Measurements from ENCODE around the gene CACUL1. TPM values are rescaled to one million over a fixed set of nuclear protein-coding genes. Genes with fewer than 3 reads are reported as not detected.

CACUL1 gene
- total and polyA plus RNA-seq, 9 of the 15 experiments (the other 6 are each of a cell fraction or from before 2014, with no cell fraction given): 4.5 to 17.1 (median 13.5) TPM

GRCh38 chr10:118642228-118642627 lies 112.5 kb downstream of the CACUL1 start (continued):
- TF ChIP-seq, protein P1, sequence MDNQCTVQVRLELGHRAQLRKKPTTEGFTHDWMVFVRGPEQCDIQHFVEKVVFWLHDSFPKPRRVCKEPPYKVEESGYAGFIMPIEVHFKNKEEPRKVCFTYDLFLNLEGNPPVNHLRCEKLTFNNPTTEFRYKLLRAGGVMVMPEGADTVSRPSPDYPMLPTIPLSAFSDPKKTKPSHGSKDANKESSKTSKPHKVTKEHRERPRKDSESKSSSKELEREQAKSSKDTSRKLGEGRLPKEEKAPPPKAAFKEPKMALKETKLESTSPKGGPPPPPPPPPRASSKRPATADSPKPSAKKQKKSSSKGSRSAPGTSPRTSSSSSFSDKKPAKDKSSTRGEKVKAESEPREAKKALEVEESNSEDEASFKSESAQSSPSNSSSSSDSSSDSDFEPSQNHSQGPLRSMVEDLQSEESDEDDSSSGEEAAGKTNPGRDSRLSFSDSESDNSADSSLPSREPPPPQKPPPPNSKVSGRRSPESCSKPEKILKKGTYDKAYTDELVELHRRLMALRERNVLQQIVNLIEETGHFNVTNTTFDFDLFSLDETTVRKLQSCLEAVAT (IDR thresholded peaks at IDR 0.05): no peak
- TF ChIP-seq, protein P2, sequence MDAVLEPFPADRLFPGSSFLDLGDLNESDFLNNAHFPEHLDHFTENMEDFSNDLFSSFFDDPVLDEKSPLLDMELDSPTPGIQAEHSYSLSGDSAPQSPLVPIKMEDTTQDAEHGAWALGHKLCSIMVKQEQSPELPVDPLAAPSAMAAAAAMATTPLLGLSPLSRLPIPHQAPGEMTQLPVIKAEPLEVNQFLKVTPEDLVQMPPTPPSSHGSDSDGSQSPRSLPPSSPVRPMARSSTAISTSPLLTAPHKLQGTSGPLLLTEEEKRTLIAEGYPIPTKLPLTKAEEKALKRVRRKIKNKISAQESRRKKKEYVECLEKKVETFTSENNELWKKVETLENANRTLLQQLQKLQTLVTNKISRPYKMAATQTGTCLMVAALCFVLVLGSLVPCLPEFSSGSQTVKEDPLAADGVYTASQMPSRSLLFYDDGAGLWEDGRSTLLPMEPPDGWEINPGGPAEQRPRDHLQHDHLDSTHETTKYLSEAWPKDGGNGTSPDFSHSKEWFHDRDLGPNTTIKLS (IDR thresholded peaks at IDR 0.05; ENCODE audit: borderline replicate concordance, low read depth): no peak
- TF ChIP-seq ZNF124 (CRISPR knock-in tag; IDR thresholded peaks at IDR 0.05) (no peak), NBN (IDR thresholded peaks at IDR 0.05; ENCODE audit: low read depth) (no peak), ZNF175 (CRISPR knock-in tag; IDR thresholded peaks at IDR 0.05; ENCODE audit: low read depth) (no peak), KDM2B (CRISPR knock-in tag; IDR thresholded peaks at IDR 0.05) (no peak), KDM4B (IDR thresholded peaks at IDR 0.05; ENCODE audit: borderline replicate concordance in 2 of 2, low read depth in 1 of 2) (no peak), LCOR (CRISPR knock-in tag; IDR thresholded peaks at IDR 0.05) (no peak), EGR1 (conservative IDR thresholded peaks at IDR 0.05) (no peak), NFE2 (IDR thresholded peaks at IDR 0.05; ENCODE audit: low read depth) (no peak), TEAD1 (CRISPR knock-in tag; IDR thresholded peaks at IDR 0.05) (no peak), RBM39 (optimal IDR thresholded peaks at IDR 0.05; ENCODE audit: low read depth, low read length) (no peak), ZZZ3 (IDR thresholded peaks at IDR 0.05) (no peak)

All from K562 (cell line).